Right lobe of liver (tissue), 4 donors: ENCODE data around the gene PIWIL1.

Experiments
- CTCF ChIP-seq, 4 donors: fragments of 200-600 bp in 3 of 4; fragments of 450-650 bp in 1 of 4; IDR thresholded peaks; one replicate each; pipeline versions ENCODE4 v1.5.1 to v1.8.0; 2016 to 2022; ENCODE audit warnings: antibody characterized with exemption in 4 of 4, mild to moderate bottlenecking in 2 of 4
- POLR2A ChIP-seq: fragments of 450-650 bp; IDR thresholded peaks from one replicate; pipeline ENCODE4 v1.6.1; 2017; ENCODE audit warnings: antibody characterized with exemption, mild to moderate bottlenecking
- donor health status: DM: no; HTN: no; CAD: no.
- donor health status: DM: no; HTN: no; CAD: no.
- donor health status: DM: no; HTN: yes; CAD: no.

- TF ChIP-seq CTCF (IDR thresholded peaks at IDR 0.05) (no peak), POLR2A (no peak)
Measured at GRCh38 chr12:130369816-130370215, 32.1 kb downstream of the PIWIL1 start.
